Lung (tissue), 12 donors: ENCODE measurements around the gene LHPP. TPM values are rescaled to one million over a fixed set of nuclear protein-coding genes. Genes with fewer than 3 reads are reported as not detected.

Source experiments
- ATAC-seq: fragments of 200-7000 bp; cut with Tn5 transposase; one replicate; pipeline ENCODE4 v1.9.1; 2020; ENCODE audit warnings: moderate number of reproducible peaks; ENCODE audit not compliant: insufficient read depth, low FRiP score
- DNase-seq, 3 donors: peaks; one replicate each; pipeline ENCODE4 v3.0.0-alpha.2; 2013 to 2017
- H3K27ac ChIP-seq, 2 donors: one replicate each; pipeline ENCODE4 v1.5.1; 2013; ENCODE audit warnings: mild to moderate bottlenecking in 2 of 2, moderate library complexity in 2 of 2, control low read depth in 1 of 2, inconsistent platforms in 1 of 2, low read depth in 1 of 2, low read length in 1 of 2
- H3K27me3 ChIP-seq, 3 donors: one replicate each; pipeline ENCODE4 v1.5.1; 2013; ENCODE audit warnings: low read length in 2 of 3; ENCODE audit not compliant: control insufficient read depth in 3 of 3, insufficient read depth in 3 of 3
- H3K36me3 ChIP-seq, 4 donors: one replicate each; pipeline ENCODE4 v1.5.1; 2013; ENCODE audit warnings: low read length in 4 of 4, mild to moderate bottlenecking in 1 of 4, moderate library complexity in 1 of 4; ENCODE audit not compliant: control insufficient read depth in 4 of 4, insufficient read depth in 4 of 4
- H3K4me1 ChIP-seq, 5 donors: one replicate each; pipeline ENCODE4 v1.5.1; 2013; ENCODE audit warnings: low read length in 5 of 5, mild to moderate bottlenecking in 2 of 5, moderate library complexity in 1 of 5; ENCODE audit not compliant: control insufficient read depth in 5 of 5, insufficient read depth in 5 of 5
- H3K4me3 ChIP-seq: one replicate; pipeline ENCODE4 v1.5.1; 2013; ENCODE audit warnings: mild to moderate bottlenecking, control low read depth, moderate library complexity
- H3K9ac ChIP-seq, 2 donors: one replicate each; pipeline ENCODE4 v1.5.1; 2013; ENCODE audit warnings: low read length in 2 of 2, control low read depth in 1 of 2; ENCODE audit not compliant: insufficient read depth in 1 of 2
- H3K9me3 ChIP-seq, 4 donors: one replicate each; pipeline ENCODE4 v1.5.1; 2013; ENCODE audit warnings: low read length in 3 of 4, mild to moderate bottlenecking in 1 of 4, moderate library complexity in 1 of 4; ENCODE audit not compliant: control insufficient read depth in 4 of 4, insufficient read depth in 3 of 4
- WGBS, 2 donors: extraction: QIAGEN DNeasy Blood & Tissue Kit; methylation state at CpG; one replicate each; pipeline ENCODE4 v1.1.7; 2013; 5-methylcytosine and 5-hydroxymethylcytosine counted together
- polyA plus RNA-seq, 2 donors: library from polyadenylated mRNA; stranded (reverse); fragments of 200-250 nt; gene quantifications; one replicate each; pipeline ENCODE4 v1.2.1, GENCODE V29; 2013
- total RNA-seq, 2 donors: library from RNA; depleted of rRNA in 1 of 2; stranded (reverse); fragments of >200 nt in 1 of 2; gene quantifications; one replicate each; pipeline ENCODE4 v1.2.1, GENCODE V29; 2014 to 2021
- TF ChIP-seq, protein P1 (sequence below): IDR thresholded peaks from 2 replicates; pipeline ENCODE4 v1.5.1; 2012; ENCODE audit warnings: mild to moderate bottlenecking; ENCODE audit errors: control extremely low read depth, extremely low read depth
- donor health status: control.
- donor health status: control.
- donor health status: Bipolar disorder and iron deficiency.
- donor health status: healthy.
- donor health status: DM: yes; HTN: yes; CAD: no.

The LHPP gene
- total and polyA plus RNA-seq, 4 donors, result 7.1 to 18.6 (median 14.8) TPM

DNA sequence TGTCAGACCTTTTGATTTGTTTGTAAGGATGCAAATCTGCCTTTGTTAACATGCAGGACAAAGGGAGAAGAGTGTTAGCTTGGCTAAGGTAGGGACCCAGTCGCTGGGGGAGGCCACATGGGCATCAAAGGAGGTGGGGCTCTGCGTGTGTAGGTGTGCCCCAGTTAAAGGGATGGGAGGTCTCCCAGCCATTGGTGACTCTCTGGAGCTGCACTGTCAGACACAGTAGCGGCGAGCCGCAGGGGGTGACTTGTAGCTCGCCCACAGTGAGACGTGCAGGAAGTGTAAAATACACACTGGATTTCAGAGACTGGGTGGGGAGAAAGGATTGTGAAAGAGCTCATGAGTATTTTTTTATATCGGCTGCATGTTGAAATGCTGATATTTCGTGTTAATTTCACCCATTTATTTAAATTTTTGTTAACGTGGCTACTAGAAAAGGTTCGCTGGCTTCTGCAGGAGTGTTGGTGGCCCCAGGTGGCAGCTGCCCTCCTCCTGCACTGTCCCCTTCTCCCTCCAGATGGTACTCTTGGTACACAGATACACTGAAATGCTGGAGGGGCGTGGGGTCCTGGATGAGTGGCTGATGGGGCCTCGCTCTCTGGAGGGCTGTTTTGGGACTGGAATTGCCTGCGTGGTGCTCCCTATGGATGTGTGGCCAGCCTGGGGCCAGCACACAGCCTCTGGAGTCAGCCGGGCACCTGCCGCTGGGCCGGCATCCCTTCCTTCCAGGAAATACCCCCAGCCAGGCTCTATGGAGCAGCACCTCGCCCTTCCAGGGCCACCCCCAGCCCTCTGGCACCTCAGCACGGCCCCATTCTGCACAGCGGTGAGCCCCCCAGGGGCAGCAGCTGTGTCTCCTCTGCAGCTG lies 59.2 kb downstream of the LHPP start:
- DNase-seq (peak in 1 of 3 donors; percentile 40), ATAC-seq (no peak)
- Histone ChIP-seq H3K36me3 (no peaks in the 10 kb centered on the region), H3K9me3 (no peaks in the 10 kb centered on the region), H3K9ac (no peak overlapping the region), H3K4me3 (no peak overlapping the region), H3K4me1 (peaks cover 0 to 18% (median 8%) of the 10 kb centered on the region in 5 donors), H3K27ac (no peak overlapping the region), H3K27me3 (no peaks in the 10 kb centered on the region)
- WGBS, 2 donors, result 66 to 81% methylated on average over 20 of the region's 20 CpGs
- TF ChIP-seq, protein P1, sequence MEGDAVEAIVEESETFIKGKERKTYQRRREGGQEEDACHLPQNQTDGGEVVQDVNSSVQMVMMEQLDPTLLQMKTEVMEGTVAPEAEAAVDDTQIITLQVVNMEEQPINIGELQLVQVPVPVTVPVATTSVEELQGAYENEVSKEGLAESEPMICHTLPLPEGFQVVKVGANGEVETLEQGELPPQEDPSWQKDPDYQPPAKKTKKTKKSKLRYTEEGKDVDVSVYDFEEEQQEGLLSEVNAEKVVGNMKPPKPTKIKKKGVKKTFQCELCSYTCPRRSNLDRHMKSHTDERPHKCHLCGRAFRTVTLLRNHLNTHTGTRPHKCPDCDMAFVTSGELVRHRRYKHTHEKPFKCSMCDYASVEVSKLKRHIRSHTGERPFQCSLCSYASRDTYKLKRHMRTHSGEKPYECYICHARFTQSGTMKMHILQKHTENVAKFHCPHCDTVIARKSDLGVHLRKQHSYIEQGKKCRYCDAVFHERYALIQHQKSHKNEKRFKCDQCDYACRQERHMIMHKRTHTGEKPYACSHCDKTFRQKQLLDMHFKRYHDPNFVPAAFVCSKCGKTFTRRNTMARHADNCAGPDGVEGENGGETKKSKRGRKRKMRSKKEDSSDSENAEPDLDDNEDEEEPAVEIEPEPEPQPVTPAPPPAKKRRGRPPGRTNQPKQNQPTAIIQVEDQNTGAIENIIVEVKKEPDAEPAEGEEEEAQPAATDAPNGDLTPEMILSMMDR, result no peak

DNA sequence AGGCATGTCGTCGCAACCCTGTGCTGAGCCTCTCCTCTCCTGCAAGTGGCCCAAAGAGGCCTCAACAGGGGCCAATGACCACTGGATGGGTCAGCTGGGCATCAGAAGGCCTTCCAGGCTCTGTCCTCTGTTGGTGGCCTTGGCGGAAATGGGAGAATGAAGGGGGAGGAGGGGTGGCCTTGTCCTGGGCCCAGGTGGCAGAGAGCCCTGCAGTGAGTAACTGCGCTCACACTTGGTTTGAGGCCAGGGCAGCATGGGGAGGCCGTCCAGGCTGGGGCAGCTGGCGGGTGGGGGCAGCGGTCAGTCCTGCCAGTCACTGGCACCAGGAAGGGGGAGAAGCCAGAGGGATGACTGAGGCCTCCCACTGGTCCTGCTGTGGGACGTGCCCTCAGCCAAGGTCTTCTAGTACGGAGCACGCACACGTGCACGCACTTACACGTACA lies 59.8 kb downstream of the LHPP start:
- no peak overlapping the region for H3K27ac ChIP-seq
- no peak for ATAC-seq
- 94 to 96% methylated on average over 13 of the region's 13 CpGs for WGBS, 2 donors
- H3K4me1 ChIP-seq, result peaks cover 0 to 18% (median 8%) of the 10 kb centered on the region in 5 donors
- no peak overlapping the region for H3K4me3 ChIP-seq
- H3K9ac ChIP-seq, result no peak overlapping the region
- no peaks in the 10 kb centered on the region for H3K36me3 ChIP-seq
- no peak for DNase-seq
- TF ChIP-seq, protein P1, result no peak
- H3K27me3 ChIP-seq, result no peaks in the 10 kb centered on the region
- H3K9me3 ChIP-seq, result no peaks in the 10 kb centered on the region

DNA sequence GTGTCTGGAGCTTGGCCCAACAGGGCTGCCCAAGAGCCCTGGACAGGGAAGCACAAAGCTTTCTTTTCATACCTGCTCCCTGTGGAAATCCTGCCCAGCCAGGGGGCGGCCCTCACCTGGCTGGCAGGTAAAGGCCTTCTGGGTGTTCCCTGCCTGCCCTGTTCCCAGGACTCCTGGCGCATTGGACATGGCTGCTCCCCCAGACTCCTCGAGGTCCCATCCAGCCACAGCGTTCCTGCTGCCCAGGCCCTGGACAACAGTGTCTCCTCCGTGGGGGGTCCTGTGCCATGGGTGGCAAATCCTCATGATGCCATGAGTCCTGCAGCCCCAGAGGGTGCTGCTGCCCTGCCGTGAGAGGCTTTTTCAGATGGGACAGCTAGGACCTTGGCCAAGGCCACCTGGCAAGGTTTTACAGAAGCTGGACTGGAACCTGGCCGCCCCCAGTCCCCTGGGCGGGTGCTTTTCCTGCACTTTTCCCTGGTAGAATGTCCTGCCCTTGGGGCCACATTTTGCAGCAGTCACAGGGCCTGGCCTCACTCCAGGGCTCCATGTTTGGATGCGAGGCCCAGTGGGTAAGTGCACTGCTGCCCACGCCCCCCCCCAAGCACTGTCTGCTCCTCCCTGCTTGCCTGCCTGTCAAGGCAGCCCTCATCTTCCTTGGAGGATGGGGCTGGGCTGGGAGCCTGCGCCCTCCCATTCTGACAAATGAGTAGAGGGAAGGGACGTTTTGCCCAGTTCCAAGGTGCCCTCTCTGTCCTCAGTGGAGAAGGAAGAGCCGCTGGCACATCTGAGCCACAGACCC lies 60.7 kb downstream of the LHPP start:
- H3K36me3 ChIP-seq, result no peaks in the 10 kb centered on the region
- H3K4me1 ChIP-seq, result peaks cover 0 to 18% (median 8%) of the 10 kb centered on the region in 5 donors
- TF ChIP-seq, protein P1, result no peak
- no peaks in the 10 kb centered on the region for H3K27me3 ChIP-seq
- no peak overlapping the region for H3K9ac ChIP-seq
- H3K4me3 ChIP-seq, result no peak overlapping the region
- DNase-seq (no peak), ATAC-seq (no peak)
- 90 to 92% methylated on average over 13 of the region's 13 CpGs for WGBS, 2 donors
- H3K27ac ChIP-seq, result no peak overlapping the region
- no peaks in the 10 kb centered on the region for H3K9me3 ChIP-seq
